ENCODE data around the gene ZIM2.

GRCh38 chr19:56832352-56832928 is 8.1 kb downstream of the ZIM2 start:
- no peak for TF ChIP-seq CHD1 (IDR thresholded peaks at IDR 0.05; ENCODE audit: low read depth, low read length)
- no peak for TF ChIP-seq RFX5 (IDR thresholded peaks at IDR 0.05; ENCODE audit: low read depth, low read length)
- no peak for TF ChIP-seq CTCF (conservative IDR thresholded peaks at IDR 0.05; ENCODE audit: low read depth, low read length)
- TF ChIP-seq POLR2A (IDR thresholded peaks at IDR 0.05; ENCODE audit: low read depth, low read length), result no peak
- TF ChIP-seq, protein P1, sequence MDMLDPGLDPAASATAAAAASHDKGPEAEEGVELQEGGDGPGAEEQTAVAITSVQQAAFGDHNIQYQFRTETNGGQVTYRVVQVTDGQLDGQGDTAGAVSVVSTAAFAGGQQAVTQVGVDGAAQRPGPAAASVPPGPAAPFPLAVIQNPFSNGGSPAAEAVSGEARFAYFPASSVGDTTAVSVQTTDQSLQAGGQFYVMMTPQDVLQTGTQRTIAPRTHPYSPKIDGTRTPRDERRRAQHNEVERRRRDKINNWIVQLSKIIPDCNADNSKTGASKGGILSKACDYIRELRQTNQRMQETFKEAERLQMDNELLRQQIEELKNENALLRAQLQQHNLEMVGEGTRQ (IDR thresholded peaks at IDR 0.05; ENCODE audit: low read depth, low read length), result no peak
- TF ChIP-seq NFE2L2 (IDR thresholded peaks at IDR 0.05; ENCODE audit: low read depth, low read length), result no peak
- no peak for TF ChIP-seq CEBPB (IDR thresholded peaks at IDR 0.05; ENCODE audit: low read depth, low read length)
- no peak for TF ChIP-seq RAD21 (IDR thresholded peaks at IDR 0.05; ENCODE audit: low read length)
- TF ChIP-seq BHLHE40 (IDR thresholded peaks at IDR 0.05; ENCODE audit: low read depth, low read length), result no peak
- TF ChIP-seq, protein P2, sequence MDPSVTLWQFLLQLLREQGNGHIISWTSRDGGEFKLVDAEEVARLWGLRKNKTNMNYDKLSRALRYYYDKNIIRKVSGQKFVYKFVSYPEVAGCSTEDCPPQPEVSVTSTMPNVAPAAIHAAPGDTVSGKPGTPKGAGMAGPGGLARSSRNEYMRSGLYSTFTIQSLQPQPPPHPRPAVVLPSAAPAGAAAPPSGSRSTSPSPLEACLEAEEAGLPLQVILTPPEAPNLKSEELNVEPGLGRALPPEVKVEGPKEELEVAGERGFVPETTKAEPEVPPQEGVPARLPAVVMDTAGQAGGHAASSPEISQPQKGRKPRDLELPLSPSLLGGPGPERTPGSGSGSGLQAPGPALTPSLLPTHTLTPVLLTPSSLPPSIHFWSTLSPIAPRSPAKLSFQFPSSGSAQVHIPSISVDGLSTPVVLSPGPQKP (IDR thresholded peaks at IDR 0.05; ENCODE audit: borderline replicate concordance, low read depth, low read length), result no peak
- no peak for TF ChIP-seq RCOR1 (IDR thresholded peaks at IDR 0.05; ENCODE audit: insufficient replicate concordance, low read length)

Measured in IMR-90 (cell line).